Bronchial epithelial cell (primary cell): ENCODE data around the gene BICDL1. TPM values are rescaled to one million over a fixed set of nuclear protein-coding genes. Genes with fewer than 3 reads are reported as not detected.

Experiments used
- DNase-seq: peaks from one replicate; pipeline ENCODE4 v3.0.0-alpha.2; 2010; ENCODE audit warnings: low read depth
- FAIRE-seq: peaks from 2 replicates; lab custom pipeline; 2011; peaks lifted over from hg19 to GRCh38; lab: Jason Lieb, UNC
- H3K27me3 ChIP-seq: 2 replicates; pipeline ENCODE4 v1.5.1; 2011; ENCODE audit warnings: low read length; ENCODE audit not compliant: control insufficient read depth, insufficient read depth
- H3K36me3 ChIP-seq: 2 replicates; pipeline ENCODE4 v1.5.1; 2011; ENCODE audit warnings: low read length; ENCODE audit not compliant: control insufficient read depth, insufficient read depth
- H3K4me3 ChIP-seq: 2 replicates; pipeline ENCODE4 v1.5.1; 2011; ENCODE audit warnings: mild to moderate bottlenecking, low read depth, low read length, control low read depth
- CTCF ChIP-seq: IDR thresholded peaks from 2 replicates; pipeline ENCODE4 v1.5.1; 2011; ENCODE audit warnings: mild to moderate bottlenecking, moderate library complexity, low read length, control low read depth, inconsistent platforms; ENCODE audit not compliant: insufficient read depth, severe bottlenecking
- total RNA-seq: library from RNA; depleted of rRNA; stranded (reverse); fragments of >200 nt; gene quantifications from 2 replicates; pipeline ENCODE4 v1.2.1, GENCODE V29; 2014

The BICDL1 gene
- total RNA-seq, 1 donor from 2014 or later, result 10.8 TPM

- no peak overlapping the region for H3K4me3 ChIP-seq
- DNase-seq (peak; percentile 41), FAIRE-seq (no peak)
- H3K27me3 ChIP-seq, result no peaks in the 10 kb centered on the region
- peaks cover 3% of the 10 kb centered on the region for H3K36me3 ChIP-seq
- TF ChIP-seq CTCF, result no peak
These were observed 77.3 kb downstream of the BICDL1 start for GRCh38 chr12:120066341-120066740.

DNA sequence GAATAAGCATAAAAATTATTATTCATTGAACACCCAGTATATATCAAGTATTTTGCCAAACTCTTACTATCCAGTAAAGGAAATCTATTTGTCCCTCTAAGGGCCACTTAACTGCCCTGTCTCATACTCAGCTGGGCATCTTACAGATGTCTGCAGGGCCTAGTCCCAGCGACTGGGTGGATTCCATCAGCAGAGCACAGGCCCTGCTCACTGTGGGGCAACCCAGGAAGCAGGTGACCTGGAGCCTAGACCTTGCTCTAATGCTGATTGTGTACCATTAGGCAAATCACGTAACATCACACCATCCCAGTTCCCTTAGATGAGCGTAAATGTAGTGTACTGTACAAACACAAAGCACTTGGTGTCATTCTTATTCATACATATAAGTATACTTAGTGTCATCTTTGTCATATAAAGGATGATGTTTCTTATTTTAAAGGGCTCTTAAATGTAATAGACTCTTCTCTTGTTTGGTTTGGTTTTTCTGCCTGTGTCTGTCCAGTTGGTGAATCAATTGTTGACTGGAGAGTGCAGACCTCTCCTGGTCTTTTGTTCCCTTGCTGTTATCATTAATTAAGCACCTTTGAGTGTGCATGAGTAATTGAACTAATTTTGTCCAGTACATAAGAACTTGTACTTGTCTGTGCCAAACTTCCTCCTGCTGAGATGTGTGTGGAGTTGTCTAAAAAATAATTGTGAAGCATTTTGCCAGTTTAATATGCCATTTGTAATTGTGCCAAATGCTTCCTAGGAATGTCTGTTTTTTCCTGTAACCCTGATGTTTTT is 78.2 kb downstream of the BICDL1 start:
- Histone ChIP-seq H3K36me3 (peaks cover 5% of the 10 kb centered on the region), H3K27me3 (no peaks in the 10 kb centered on the region), H3K4me3 (no peak overlapping the region)
- FAIRE-seq (no peak), DNase-seq (no peak)
- TF ChIP-seq CTCF, result no peak

GRCh38 chr12:120067901-120068300 is 78.9 kb downstream of the BICDL1 start:
- no peak for DNase-seq
- no peak for FAIRE-seq
- no peaks in the 10 kb centered on the region for H3K27me3 ChIP-seq
- no peak overlapping the region for H3K4me3 ChIP-seq
- H3K36me3 ChIP-seq, result peaks cover 6% of the 10 kb centered on the region
- TF ChIP-seq CTCF, result no peak

GRCh38 chr12:120069278-120069677 is 80.2 kb downstream of the BICDL1 start:
- no peak for DNase-seq
- no peaks in the 10 kb centered on the region for H3K27me3 ChIP-seq
- FAIRE-seq, result no peak
- no peak for TF ChIP-seq CTCF
- peaks cover 6% of the 10 kb centered on the region for H3K36me3 ChIP-seq
- H3K4me3 ChIP-seq, result no peak overlapping the region

- H3K4me3 ChIP-seq, result no peak overlapping the region
- no peak for DNase-seq
- no peak for TF ChIP-seq CTCF
- no peaks in the 10 kb centered on the region for H3K27me3 ChIP-seq
- peaks cover 5% of the 10 kb centered on the region for H3K36me3 ChIP-seq
- FAIRE-seq, result no peak
These were observed 82.5 kb downstream of the BICDL1 start for GRCh38 chr12:120071493-120072020.
